A549 (cell line): ENCODE measurements around the gene ICAM5.

Experiments used
- RAD21 ChIP-seq, 2 experiments: fragments of >200 bp in 1 of 2; sonication (Bioruptor Twin) in 1 of 2; formaldehyde crosslinking in 1 of 2; IDR thresholded peaks in 1 of 2; conservative IDR thresholded peaks in 1 of 2; 2 replicates in 1 of 2; 3 replicates in 1 of 2; pipeline ENCODE4 v1.6.1; 2012 to 2018; ENCODE audit warnings: inconsistent platforms in 1 of 2
- RCOR1 ChIP-seq: fragments of 150-350 bp; IDR thresholded peaks from 2 replicates; pipeline ENCODE4 v1.6.1; 2014; ENCODE audit warnings: antibody characterized with exemption, low read length, low read depth
- RFX5 ChIP-seq: fragments of 450-650 bp; IDR thresholded peaks from 2 replicates; pipeline ENCODE4 v1.7.1; 2014; ENCODE audit warnings: antibody characterized with exemption, mild to moderate bottlenecking, moderate library complexity
- ZNF302 ChIP-seq: fragments of 250-450 bp; sonication (Bioruptor Pico); IDR thresholded peaks from 2 replicates; pipeline ENCODE4 v1.9.0; 2021; ENCODE audit warnings: inconsistent platforms, mild to moderate bottlenecking, moderate library complexity
- ZSCAN20 ChIP-seq: fragments of 250-450 bp; sonication (Bioruptor Pico); IDR thresholded peaks from 2 replicates; pipeline ENCODE4 v1.8.0; 2022; ENCODE audit warnings: mild to moderate bottlenecking, moderate library complexity
- TF ChIP-seq, protein P1 (sequence below): IDR thresholded peaks from 2 replicates; pipeline ENCODE4 v1.6.1; 2012
- TF ChIP-seq, protein P2 (sequence below): fragments of >200 bp; sonication (Bioruptor Twin); formaldehyde crosslinking; IDR thresholded peaks from 3 replicates; pipeline ENCODE4 v1.5.1; 2016

DNA sequence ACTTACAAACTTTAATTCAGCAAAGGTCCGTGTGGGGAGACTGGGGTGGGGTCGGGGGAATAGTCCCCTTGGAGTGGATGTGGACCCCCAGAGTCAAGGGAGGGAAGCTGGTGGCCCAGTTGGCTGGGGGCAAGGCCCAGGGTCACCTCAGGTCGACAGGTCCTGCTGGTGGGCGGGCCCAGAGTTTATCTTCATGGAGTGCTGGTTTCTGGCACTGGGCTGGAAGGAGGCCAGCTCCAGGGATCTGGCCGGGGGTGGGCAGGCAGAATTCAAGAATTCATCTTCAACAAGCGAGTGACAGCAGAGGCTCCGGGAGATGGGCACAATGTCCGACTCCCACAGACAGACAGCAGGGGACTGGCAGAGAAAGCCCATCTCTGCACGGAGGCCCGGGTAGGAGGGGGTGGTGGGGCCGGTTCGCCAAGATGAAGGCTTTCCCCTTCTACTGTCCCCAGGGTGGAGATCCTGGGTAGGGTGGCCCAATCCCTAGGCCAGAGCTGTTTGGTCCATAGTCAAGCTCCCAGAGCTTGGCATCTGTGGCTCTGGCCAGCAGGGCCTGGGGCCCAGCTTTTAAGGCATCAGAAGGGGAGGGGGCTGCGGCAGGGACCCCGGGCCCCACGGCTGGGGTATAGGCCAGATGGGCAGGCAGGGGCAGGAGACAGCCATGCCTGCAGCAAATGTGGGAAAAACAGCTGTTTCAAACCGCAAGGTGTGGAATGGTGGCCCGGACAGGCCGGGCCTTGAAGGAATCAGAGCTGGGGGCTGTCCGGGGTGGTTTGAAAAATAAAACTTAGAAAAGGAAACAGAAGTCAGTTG lies 26.7 kb downstream of the ICAM5 start:
- TF ChIP-seq RFX5, result no peak
- TF ChIP-seq, protein P1, sequence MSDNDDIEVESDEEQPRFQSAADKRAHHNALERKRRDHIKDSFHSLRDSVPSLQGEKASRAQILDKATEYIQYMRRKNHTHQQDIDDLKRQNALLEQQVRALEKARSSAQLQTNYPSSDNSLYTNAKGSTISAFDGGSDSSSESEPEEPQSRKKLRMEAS, result no peak
- TF ChIP-seq, protein P2, sequence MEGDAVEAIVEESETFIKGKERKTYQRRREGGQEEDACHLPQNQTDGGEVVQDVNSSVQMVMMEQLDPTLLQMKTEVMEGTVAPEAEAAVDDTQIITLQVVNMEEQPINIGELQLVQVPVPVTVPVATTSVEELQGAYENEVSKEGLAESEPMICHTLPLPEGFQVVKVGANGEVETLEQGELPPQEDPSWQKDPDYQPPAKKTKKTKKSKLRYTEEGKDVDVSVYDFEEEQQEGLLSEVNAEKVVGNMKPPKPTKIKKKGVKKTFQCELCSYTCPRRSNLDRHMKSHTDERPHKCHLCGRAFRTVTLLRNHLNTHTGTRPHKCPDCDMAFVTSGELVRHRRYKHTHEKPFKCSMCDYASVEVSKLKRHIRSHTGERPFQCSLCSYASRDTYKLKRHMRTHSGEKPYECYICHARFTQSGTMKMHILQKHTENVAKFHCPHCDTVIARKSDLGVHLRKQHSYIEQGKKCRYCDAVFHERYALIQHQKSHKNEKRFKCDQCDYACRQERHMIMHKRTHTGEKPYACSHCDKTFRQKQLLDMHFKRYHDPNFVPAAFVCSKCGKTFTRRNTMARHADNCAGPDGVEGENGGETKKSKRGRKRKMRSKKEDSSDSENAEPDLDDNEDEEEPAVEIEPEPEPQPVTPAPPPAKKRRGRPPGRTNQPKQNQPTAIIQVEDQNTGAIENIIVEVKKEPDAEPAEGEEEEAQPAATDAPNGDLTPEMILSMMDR, result no peak
- TF ChIP-seq ZSCAN20, result no peak
- TF ChIP-seq RCOR1, result no peak
- TF ChIP-seq ZNF302 (CRISPR knock-in tag), result no peak
- TF ChIP-seq RAD21 (conservative IDR thresholded peaks at IDR 0.05 in 1 of 2, IDR thresholded peaks at IDR 0.05 in 1 of 2), result no peak
